Measurements from ENCODE around the gene ATP2C2.

Gene ATP2C2

DNA sequence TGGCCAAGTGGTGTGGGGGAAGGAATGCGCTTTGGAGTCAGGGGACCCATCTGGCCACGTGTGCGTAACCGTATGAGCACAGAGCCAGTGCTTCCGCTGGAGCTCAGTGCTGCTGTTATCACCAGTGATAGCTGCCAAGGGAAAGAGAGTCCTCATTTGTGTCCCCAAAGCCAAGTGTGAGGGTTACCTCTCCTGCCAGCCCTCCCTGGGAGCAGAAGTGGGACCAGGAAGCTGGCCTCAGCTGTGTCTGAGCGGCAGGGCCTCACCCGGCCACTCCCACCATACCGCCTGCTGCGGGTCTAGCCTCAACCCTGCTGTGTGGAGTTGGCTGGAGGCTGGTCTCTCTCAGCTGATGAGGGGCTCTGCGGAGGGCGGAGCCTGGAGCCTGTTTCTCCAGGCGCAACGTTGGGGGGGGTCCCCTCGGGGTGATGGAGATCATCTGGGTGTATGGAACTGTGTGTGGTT lies 91.6 kb downstream of the ATP2C2 start:
- Histone ChIP-seq H3K27ac (ENCODE audit: low read depth, low read length) (no peak overlapping the region), H3K4me1 (ENCODE audit: control insufficient read depth, low read length) (no peaks in the 10 kb centered on the region), H3K36me3 (ENCODE audit: control insufficient read depth, low read length) (no peaks in the 10 kb centered on the region), H4K20me1 (ENCODE audit: control insufficient read depth, insufficient read depth, low read depth, low read length) (no peaks in the 10 kb centered on the region), H3K27me3 (ENCODE audit: control insufficient read depth, low read length) (no peaks in the 10 kb centered on the region), H3K4me3 (ENCODE audit: low read length) (no peak overlapping the region), H3K79me2 (ENCODE audit: control insufficient read depth, low read length) (no peaks in the 10 kb centered on the region), H3K4me2 (ENCODE audit: low read length) (no peak overlapping the region), H3K9me3 (ENCODE audit: control insufficient read depth, insufficient read depth, low read length) (no peaks in the 10 kb centered on the region), H3K9me2 (replicated peaks; ENCODE audit: control insufficient read depth, low read length) (no peaks in the 10 kb centered on the region), H3F3A (ENCODE audit: control insufficient read depth, insufficient read depth) (no peaks in the 10 kb centered on the region)
- no peak for TF ChIP-seq EZH2phosphoT487 (IDR thresholded peaks at IDR 0.05; ENCODE audit: borderline replicate concordance, low read length)

DNA sequence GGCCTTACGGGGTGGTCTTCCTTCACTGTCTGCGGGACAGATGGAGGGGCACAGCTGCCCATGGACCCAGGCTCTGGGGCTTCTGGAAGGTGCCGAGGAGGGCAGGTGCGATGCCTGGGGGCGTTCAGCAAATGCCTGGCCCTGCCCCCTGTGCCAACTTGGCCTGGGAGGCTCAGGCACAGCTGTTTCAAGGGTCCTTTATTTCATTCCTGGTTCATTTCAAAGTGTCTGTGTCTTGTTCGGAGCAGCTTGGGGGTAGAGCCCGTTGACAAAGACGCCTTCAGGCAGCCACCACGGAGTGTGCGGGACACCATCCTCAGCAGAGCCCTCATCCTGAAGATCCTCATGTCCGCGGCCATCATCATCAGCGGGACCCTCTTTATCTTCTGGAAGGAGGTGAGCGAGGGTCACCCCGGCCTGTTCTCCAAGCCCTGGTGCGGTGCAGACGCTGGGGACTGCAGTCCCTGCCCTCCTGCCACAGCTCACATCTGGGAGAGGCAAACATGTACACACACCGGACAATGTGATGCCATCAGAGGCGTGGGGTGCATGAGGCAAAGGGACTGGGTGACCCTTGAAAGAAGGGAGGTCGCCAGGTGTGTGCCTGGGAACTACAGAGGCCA lies 92.2 kb downstream of the ATP2C2 start:
- no peaks in the 10 kb centered on the region for H3K79me2 ChIP-seq (ENCODE audit: control insufficient read depth, low read length)
- no peak overlapping the region for H3K4me3 ChIP-seq (ENCODE audit: low read length)
- H3K27me3 ChIP-seq (ENCODE audit: control insufficient read depth, low read length), result no peaks in the 10 kb centered on the region
- H3K9me2 ChIP-seq (replicated peaks; ENCODE audit: control insufficient read depth, low read length), result no peaks in the 10 kb centered on the region
- no peaks in the 10 kb centered on the region for H3K9me3 ChIP-seq (ENCODE audit: control insufficient read depth, insufficient read depth, low read length)
- no peak overlapping the region for H3K4me2 ChIP-seq (ENCODE audit: low read length)
- no peaks in the 10 kb centered on the region for H3K36me3 ChIP-seq (ENCODE audit: control insufficient read depth, low read length)
- H3K27ac ChIP-seq (ENCODE audit: low read depth, low read length), result no peak overlapping the region
- no peaks in the 10 kb centered on the region for H3K4me1 ChIP-seq (ENCODE audit: control insufficient read depth, low read length)
- no peaks in the 10 kb centered on the region for H4K20me1 ChIP-seq (ENCODE audit: control insufficient read depth, insufficient read depth, low read depth, low read length)
- no peaks in the 10 kb centered on the region for H3F3A ChIP-seq (ENCODE audit: control insufficient read depth, insufficient read depth)
- TF ChIP-seq EZH2phosphoT487 (IDR thresholded peaks at IDR 0.05; ENCODE audit: borderline replicate concordance, low read length), result no peak
- TF ChIP-seq, protein P1, sequence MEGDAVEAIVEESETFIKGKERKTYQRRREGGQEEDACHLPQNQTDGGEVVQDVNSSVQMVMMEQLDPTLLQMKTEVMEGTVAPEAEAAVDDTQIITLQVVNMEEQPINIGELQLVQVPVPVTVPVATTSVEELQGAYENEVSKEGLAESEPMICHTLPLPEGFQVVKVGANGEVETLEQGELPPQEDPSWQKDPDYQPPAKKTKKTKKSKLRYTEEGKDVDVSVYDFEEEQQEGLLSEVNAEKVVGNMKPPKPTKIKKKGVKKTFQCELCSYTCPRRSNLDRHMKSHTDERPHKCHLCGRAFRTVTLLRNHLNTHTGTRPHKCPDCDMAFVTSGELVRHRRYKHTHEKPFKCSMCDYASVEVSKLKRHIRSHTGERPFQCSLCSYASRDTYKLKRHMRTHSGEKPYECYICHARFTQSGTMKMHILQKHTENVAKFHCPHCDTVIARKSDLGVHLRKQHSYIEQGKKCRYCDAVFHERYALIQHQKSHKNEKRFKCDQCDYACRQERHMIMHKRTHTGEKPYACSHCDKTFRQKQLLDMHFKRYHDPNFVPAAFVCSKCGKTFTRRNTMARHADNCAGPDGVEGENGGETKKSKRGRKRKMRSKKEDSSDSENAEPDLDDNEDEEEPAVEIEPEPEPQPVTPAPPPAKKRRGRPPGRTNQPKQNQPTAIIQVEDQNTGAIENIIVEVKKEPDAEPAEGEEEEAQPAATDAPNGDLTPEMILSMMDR (IDR thresholded peaks at IDR 0.05; ENCODE audit: low read depth, low read length, poor library complexity, severe bottlenecking), result no peak

DNA sequence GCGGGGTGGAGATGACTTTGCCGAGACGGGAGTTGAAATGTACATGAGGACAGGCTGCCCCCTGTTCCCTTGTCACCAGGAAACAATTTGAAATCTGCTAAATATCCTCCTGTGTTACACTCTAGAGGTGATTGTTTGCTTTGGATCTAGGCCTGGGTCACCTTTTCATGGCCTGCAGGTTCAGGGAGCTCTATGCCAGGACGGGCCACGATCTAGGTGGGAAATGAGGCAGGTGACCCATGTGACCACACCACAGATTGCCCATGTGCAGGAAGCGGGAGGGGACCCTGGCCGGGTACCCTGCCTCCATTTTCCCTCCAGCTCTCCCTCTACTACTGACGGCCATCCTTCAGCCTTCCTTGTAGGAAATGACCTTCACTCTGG lies 92.7 kb downstream of the ATP2C2 start:
- H3K9me2 ChIP-seq (replicated peaks; ENCODE audit: control insufficient read depth, low read length), result no peaks in the 10 kb centered on the region
- H4K20me1 ChIP-seq (ENCODE audit: control insufficient read depth, insufficient read depth, low read depth, low read length), result no peaks in the 10 kb centered on the region
- H3K27ac ChIP-seq (ENCODE audit: low read depth, low read length), result no peak overlapping the region
- H3K9me3 ChIP-seq (ENCODE audit: control insufficient read depth, insufficient read depth, low read length), result no peaks in the 10 kb centered on the region
- H3K36me3 ChIP-seq (ENCODE audit: control insufficient read depth, low read length), result no peaks in the 10 kb centered on the region
- TF ChIP-seq EZH2phosphoT487 (IDR thresholded peaks at IDR 0.05; ENCODE audit: borderline replicate concordance, low read length), result no peak
- no peak overlapping the region for H3K4me3 ChIP-seq (ENCODE audit: low read length)
- H3K4me2 ChIP-seq (ENCODE audit: low read length), result no peak overlapping the region
- no peaks in the 10 kb centered on the region for H3K27me3 ChIP-seq (ENCODE audit: control insufficient read depth, low read length)
- H3K4me1 ChIP-seq (ENCODE audit: control insufficient read depth, low read length), result no peaks in the 10 kb centered on the region
- H3K79me2 ChIP-seq (ENCODE audit: control insufficient read depth, low read length), result no peaks in the 10 kb centered on the region
- no peaks in the 10 kb centered on the region for H3F3A ChIP-seq (ENCODE audit: control insufficient read depth, insufficient read depth)

DNA sequence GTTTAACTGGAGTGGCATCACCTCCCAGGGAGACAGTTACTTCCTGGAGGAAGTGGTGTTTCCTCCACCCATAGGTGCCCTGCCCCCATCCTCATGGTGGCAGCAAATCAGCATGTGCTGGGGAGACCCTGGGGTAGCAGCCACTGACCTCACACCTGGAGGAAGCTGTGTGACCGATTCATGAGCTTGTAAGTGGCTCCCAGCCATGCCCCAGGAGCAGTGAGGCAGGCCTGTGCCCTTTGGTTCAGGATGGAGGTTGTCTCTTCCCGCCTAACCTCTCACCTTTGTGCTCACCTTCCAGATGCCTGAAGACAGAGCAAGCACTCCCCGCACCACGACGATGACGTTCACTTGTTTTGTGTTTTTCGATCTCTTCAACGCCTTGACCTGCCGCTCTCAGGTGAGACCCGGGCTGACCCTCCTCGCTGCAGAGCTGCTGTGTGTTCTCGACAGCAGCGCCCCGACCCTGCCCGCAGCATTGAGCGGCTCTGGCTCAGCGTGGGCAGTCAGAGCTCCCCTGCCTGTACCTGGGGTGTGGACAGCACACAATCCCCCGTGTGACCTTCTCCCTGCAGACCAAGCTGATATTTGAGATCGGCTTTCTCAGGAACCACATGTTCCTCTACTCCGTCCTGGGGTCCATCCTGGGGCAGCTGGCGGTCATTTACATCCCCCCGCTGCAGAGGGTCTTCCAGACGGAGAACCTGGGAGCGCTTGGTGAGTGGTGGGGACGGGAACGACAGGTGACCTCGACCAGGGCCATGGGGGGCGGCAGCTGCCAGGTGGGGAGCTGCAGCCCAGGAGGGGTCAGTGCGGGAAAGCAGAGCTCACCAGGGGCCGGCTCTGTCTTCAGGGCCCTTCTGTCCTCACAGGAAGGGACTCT lies 93.3 kb downstream of the ATP2C2 start:
- Histone ChIP-seq H3K4me3 (ENCODE audit: low read length) (no peak overlapping the region), H3K9me2 (replicated peaks; ENCODE audit: control insufficient read depth, low read length) (no peaks in the 10 kb centered on the region), H3K27me3 (ENCODE audit: control insufficient read depth, low read length) (no peaks in the 10 kb centered on the region; the same call in 1 of the 2 replicates), H3K79me2 (ENCODE audit: control insufficient read depth, low read length) (no peaks in the 10 kb centered on the region), H3K4me1 (ENCODE audit: control insufficient read depth, low read length) (no peaks in the 10 kb centered on the region), H3K27ac (ENCODE audit: low read depth, low read length) (no peak overlapping the region), H3K36me3 (ENCODE audit: control insufficient read depth, low read length) (no peaks in the 10 kb centered on the region), H4K20me1 (ENCODE audit: control insufficient read depth, insufficient read depth, low read depth, low read length) (no peaks in the 10 kb centered on the region), H3K9me3 (ENCODE audit: control insufficient read depth, insufficient read depth, low read length) (peaks cover 6% of the 10 kb centered on the region), H3F3A (ENCODE audit: control insufficient read depth, insufficient read depth) (no peaks in the 10 kb centered on the region), H3K4me2 (ENCODE audit: low read length) (no peak overlapping the region)
- TF ChIP-seq, protein P1 (IDR thresholded peaks at IDR 0.05; ENCODE audit: low read depth, low read length, poor library complexity, severe bottlenecking), result no peak
